ENCODE data around the gene KRT72. TPM values are rescaled to one million over a fixed set of nuclear protein-coding genes. Genes with fewer than 3 reads are reported as not detected.

Gene KRT72
- total RNA-seq, 3 donors from 2014 or later, result not detected

DNA sequence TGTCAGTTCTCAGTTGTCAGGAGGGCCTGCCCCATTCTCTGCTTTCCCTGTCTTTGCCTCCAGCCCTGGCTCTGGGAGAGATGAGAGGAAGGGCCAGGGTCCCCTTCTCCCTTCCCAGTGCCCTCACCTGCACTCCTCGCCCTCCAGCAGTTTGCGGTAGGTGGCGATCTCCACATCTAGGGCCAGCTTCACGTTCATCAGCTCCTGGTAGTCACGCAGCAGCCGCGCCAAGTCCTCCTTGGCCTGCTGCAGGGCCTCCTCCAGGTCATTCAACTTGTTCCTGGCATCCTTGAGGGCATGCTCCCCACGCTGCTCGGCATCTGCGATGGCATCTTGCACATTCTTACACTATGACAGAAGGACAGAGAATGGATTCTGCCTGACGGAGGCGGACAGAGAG, 45.4 kb upstream of the KRT72 start:
- H3K4me1 ChIP-seq, result no peaks in the 10 kb centered on the region
- no peaks in the 10 kb centered on the region for H3K27me3 ChIP-seq
- H3K36me3 ChIP-seq, result no peaks in the 10 kb centered on the region
- TF ChIP-seq, protein P1, sequence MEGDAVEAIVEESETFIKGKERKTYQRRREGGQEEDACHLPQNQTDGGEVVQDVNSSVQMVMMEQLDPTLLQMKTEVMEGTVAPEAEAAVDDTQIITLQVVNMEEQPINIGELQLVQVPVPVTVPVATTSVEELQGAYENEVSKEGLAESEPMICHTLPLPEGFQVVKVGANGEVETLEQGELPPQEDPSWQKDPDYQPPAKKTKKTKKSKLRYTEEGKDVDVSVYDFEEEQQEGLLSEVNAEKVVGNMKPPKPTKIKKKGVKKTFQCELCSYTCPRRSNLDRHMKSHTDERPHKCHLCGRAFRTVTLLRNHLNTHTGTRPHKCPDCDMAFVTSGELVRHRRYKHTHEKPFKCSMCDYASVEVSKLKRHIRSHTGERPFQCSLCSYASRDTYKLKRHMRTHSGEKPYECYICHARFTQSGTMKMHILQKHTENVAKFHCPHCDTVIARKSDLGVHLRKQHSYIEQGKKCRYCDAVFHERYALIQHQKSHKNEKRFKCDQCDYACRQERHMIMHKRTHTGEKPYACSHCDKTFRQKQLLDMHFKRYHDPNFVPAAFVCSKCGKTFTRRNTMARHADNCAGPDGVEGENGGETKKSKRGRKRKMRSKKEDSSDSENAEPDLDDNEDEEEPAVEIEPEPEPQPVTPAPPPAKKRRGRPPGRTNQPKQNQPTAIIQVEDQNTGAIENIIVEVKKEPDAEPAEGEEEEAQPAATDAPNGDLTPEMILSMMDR (IDR thresholded peaks at IDR 0.05), result no peak
- TF ChIP-seq POLR2AphosphoS5 (IDR thresholded peaks at IDR 0.05) (no peak), POLR2A (IDR thresholded peaks at IDR 0.05) (no peak)
- intact Hi-C loops (cut with DNase I; ENCODE audit: low total_unique reads), result no loop called here
- H3K27ac ChIP-seq, result no peak overlapping the region
- DNase-seq (ENCODE audit: low spot score in 2 of 2), result peak in 1 of 2 donors; percentile 16
- no peak overlapping the region for H3K4me3 ChIP-seq
- H3K9me3 ChIP-seq, result no peaks in the 10 kb centered on the region

DNA sequence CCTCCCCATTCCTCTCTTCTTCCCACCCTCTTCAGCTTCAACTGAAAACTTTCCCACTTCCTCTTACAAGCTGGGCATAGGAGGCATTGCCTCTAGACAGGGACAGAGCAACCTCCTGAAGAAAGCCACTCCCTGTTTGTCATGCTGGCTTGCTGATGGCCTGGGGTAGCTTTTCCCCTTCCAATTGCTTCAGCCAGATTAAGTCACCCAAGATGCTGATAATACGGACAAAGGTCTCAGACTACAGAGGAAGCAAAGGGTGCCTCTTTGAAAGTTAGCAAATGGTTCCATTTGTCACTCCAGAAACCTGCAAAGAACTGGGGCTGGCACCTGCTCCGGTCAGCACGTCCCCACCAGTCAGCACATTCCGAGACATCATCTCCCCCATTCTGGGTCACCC, 44.7 kb upstream of the KRT72 start:
- DNase-seq (ENCODE audit: low spot score in 2 of 2), result peak in 1 of 2 donors; percentile 11
- no peaks in the 10 kb centered on the region for H3K4me1 ChIP-seq
- no peaks in the 10 kb centered on the region for H3K9me3 ChIP-seq
- H3K27me3 ChIP-seq, result no peaks in the 10 kb centered on the region
- H3K4me3 ChIP-seq, result no peak overlapping the region
- no peaks in the 10 kb centered on the region for H3K36me3 ChIP-seq
- intact Hi-C loops (cut with DNase I; ENCODE audit: low total_unique reads), result no loop called here
- no peak for TF ChIP-seq POLR2A (IDR thresholded peaks at IDR 0.05)
- TF ChIP-seq POLR2AphosphoS5 (IDR thresholded peaks at IDR 0.05), result no peak
- TF ChIP-seq, protein P1 (IDR thresholded peaks at IDR 0.05), result no peak
- no peak overlapping the region for H3K27ac ChIP-seq

DNA sequence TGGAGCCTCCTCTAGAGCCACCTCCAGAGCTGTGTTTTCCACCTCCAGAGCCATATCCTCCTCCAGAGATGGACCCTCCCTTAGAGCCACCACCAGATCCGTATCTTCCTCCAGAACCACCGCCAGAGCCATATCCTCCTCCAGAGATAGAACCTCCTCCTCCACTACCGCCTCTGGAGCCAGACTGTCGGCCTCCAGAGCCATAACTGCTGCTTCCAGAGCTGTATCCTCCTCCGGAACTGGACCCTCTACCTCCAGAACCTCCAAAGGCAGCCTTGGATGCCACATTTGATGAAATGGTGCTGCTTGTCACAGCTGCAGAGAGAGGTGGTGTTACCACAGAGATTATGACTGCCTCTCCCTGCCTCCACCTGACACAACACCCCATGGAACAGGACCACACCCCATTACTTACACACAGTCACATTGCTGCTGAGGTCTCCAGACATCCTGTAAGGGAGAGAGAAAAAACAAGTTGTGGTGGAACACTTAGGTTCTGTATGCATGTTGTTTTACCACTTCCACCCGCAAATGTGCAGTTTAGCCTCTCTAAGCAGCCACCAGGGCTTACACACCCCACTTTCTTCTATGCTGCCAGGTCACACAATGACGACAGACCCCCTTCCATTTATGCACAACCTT, 44.0 kb upstream of the KRT72 start:
- DNase-seq (ENCODE audit: low spot score in 2 of 2), result no peak
- intact Hi-C loops (cut with DNase I; ENCODE audit: low total_unique reads), result no loop called here
- H3K27me3 ChIP-seq, result no peaks in the 10 kb centered on the region
- TF ChIP-seq, protein P1 (IDR thresholded peaks at IDR 0.05), result no peak
- TF ChIP-seq POLR2A (IDR thresholded peaks at IDR 0.05) (no peak), POLR2AphosphoS5 (IDR thresholded peaks at IDR 0.05) (no peak)
- H3K9me3 ChIP-seq, result no peaks in the 10 kb centered on the region
- H3K27ac ChIP-seq, result no peak overlapping the region
- no peak overlapping the region for H3K4me3 ChIP-seq
- H3K4me1 ChIP-seq, result no peaks in the 10 kb centered on the region
- no peaks in the 10 kb centered on the region for H3K36me3 ChIP-seq

DNA sequence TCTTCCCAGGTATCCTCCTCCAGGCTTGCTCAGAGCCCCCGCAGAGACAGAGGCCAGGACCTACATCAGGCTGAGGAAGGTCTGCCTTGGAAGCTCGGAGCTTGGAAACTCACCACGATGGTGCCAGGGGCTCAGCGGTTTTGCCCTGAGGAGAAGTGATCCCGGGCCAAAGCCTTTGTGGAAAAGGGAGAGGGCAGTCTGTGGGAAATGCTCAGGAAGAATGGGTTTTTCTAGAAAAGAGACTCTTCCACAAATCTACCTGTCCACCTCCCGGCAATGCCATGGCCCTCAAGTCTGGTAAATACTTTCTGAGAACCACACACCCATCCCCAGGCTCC, 42.8 kb upstream of the KRT72 start:
- intact Hi-C loops (cut with DNase I; ENCODE audit: low total_unique reads), result no loop called here
- Histone ChIP-seq H3K4me3 (no peak overlapping the region), H3K9me3 (no peaks in the 10 kb centered on the region), H3K36me3 (no peaks in the 10 kb centered on the region), H3K27ac (no peak overlapping the region), H3K4me1 (no peaks in the 10 kb centered on the region), H3K27me3 (no peaks in the 10 kb centered on the region)
- TF ChIP-seq, protein P1 (IDR thresholded peaks at IDR 0.05), result no peak
- TF ChIP-seq POLR2AphosphoS5 (IDR thresholded peaks at IDR 0.05), result no peak
- no peak for TF ChIP-seq POLR2A (IDR thresholded peaks at IDR 0.05)
- DNase-seq (ENCODE audit: low spot score in 2 of 2), result no peak

DNA sequence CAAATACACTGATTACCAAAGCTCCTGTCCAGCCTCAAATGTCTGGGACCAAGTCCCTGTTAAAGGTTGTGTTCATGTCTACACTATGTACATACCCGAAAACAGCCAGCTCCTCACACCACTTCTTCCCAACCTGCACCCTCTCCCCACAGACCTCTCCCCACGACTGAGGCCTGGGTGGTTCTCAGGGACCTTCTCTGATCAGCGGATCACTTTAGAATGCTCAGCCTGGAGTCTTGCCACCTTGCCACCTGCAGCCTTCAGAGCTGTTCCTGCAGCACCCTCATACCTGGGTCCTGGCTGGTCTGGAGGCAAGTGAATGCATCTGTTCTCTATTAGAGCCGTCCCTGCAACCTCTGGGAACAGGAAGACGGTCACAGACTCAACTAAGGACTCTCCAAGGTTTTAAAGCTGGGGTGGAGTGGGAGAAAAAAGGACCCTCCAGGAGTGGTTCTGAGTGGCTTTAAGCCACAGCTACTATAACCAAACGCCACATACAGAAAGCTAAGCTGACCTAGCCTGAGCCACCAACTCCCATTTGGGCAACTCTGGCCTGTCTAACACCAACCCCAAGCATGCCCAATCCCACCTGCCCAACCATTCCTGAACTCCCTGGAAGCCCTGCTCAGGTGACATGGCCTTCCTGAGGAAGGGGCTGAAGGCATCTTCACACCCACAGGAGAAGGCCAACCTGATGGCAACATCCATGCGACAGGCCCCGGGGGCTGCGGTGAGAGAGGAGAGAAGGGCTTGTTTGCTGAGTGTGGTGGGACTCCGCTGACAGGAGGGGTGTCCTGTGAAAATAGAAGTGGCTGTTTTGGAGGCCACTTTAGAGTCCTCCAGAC, 42.2 kb upstream of the KRT72 start:
- peak in 1 of 2 donors; percentile 10 for DNase-seq (ENCODE audit: low spot score in 2 of 2)
- Histone ChIP-seq H3K36me3 (no peaks in the 10 kb centered on the region), H3K27ac (no peak overlapping the region), H3K9me3 (no peaks in the 10 kb centered on the region), H3K4me3 (no peak overlapping the region), H3K4me1 (no peaks in the 10 kb centered on the region), H3K27me3 (no peaks in the 10 kb centered on the region)
- TF ChIP-seq, protein P1 (IDR thresholded peaks at IDR 0.05), result no peak
- no peak for TF ChIP-seq POLR2AphosphoS5 (IDR thresholded peaks at IDR 0.05)
- TF ChIP-seq POLR2A (IDR thresholded peaks at IDR 0.05), result no peak
- intact Hi-C loops (cut with DNase I; ENCODE audit: low total_unique reads), result no loop called here

Measured in breast epithelium (tissue), 4 donors.